ENCODE results near the gene BASP1.
A peak's percentile ranks its signal among the peaks of the same experiment; 100 is the strongest.

Gene BASP1

GRCh38 chr5:17256171-17256570 is 38.7 kb downstream of the BASP1 start:
- no peak for DNase-seq (ENCODE audit: low read depth in 1 of 2, low spot score in 1 of 2)
- H3K27ac ChIP-seq (replicated peaks), result peak overlapping the region; percentile 84

GRCh38 chr5:17256839-17257238 is 39.4 kb downstream of the BASP1 start:
- Histone ChIP-seq H3K27me3 (ENCODE audit: insufficient read depth, poor library complexity, severe bottlenecking) (no peaks in the 10 kb centered on the region), H3K4me3 (replicated peaks; ENCODE audit: insufficient read depth, low read length) (no peak overlapping the region), H3K27ac (replicated peaks) (peak overlapping the region; percentile 84)
- no peak for DNase-seq (ENCODE audit: low read depth in 1 of 2, low spot score in 1 of 2)
- TF ChIP-seq REST (IDR thresholded peaks at IDR 0.05; ENCODE audit: insufficient replicate concordance, low read depth) (no peak), GABPA (IDR thresholded peaks at IDR 0.05; ENCODE audit: low read depth) (no peak), POLR2AphosphoS5 (IDR thresholded peaks at IDR 0.05; ENCODE audit: low read depth) (no peak), SPI1 (IDR thresholded peaks at IDR 0.05; ENCODE audit: borderline replicate concordance, low read depth) (no peak), CTCF (IDR thresholded peaks at IDR 0.05; ENCODE audit: insufficient read depth, low read length) (no peak)

More at GRCh38 chr5:17256171-17256570, 38.7 kb downstream of the BASP1 start:
- Histone ChIP-seq H3K4me3 (replicated peaks; ENCODE audit: insufficient read depth, low read length) (no peak overlapping the region), H3K27me3 (ENCODE audit: insufficient read depth, poor library complexity, severe bottlenecking) (no peaks in the 10 kb centered on the region)
- no peak for TF ChIP-seq SPI1 (IDR thresholded peaks at IDR 0.05; ENCODE audit: borderline replicate concordance, low read depth)
- TF ChIP-seq POLR2AphosphoS5 (IDR thresholded peaks at IDR 0.05; ENCODE audit: low read depth), result no peak
- TF ChIP-seq REST (IDR thresholded peaks at IDR 0.05; ENCODE audit: insufficient replicate concordance, low read depth), result no peak
- TF ChIP-seq CTCF (IDR thresholded peaks at IDR 0.05; ENCODE audit: insufficient read depth, low read length), result no peak
- TF ChIP-seq GABPA (IDR thresholded peaks at IDR 0.05; ENCODE audit: low read depth), result no peak

- peak overlapping the region; percentile 84 for H3K27ac ChIP-seq (replicated peaks)
- TF ChIP-seq POLR2AphosphoS5 (IDR thresholded peaks at IDR 0.05; ENCODE audit: low read depth) (no peak), REST (IDR thresholded peaks at IDR 0.05; ENCODE audit: insufficient replicate concordance, low read depth) (no peak), SPI1 (IDR thresholded peaks at IDR 0.05; ENCODE audit: borderline replicate concordance, low read depth) (no peak), CTCF (IDR thresholded peaks at IDR 0.05; ENCODE audit: insufficient read depth, low read length) (no peak), GABPA (IDR thresholded peaks at IDR 0.05; ENCODE audit: low read depth) (no peak)
- no peak for DNase-seq (ENCODE audit: low read depth in 1 of 2, low spot score in 1 of 2)
- H3K4me3 ChIP-seq (replicated peaks; ENCODE audit: insufficient read depth, low read length), result no peak overlapping the region
- H3K27me3 ChIP-seq (ENCODE audit: insufficient read depth, poor library complexity, severe bottlenecking), result no peaks in the 10 kb centered on the region
These were observed 40.4 kb downstream of the BASP1 start for GRCh38 chr5:17257705-17258273.
